Measurements from ENCODE around the gene VASH2. TPM values are rescaled to one million over a fixed set of nuclear protein-coding genes. Genes with fewer than 3 reads are reported as not detected.
"Not testable (repeated sequence)": the region's sequence is repeated elsewhere in the genome, so short reads cannot be mapped to it uniquely, and the experiment has no call there.

VASH2 gene
- total RNA-seq, 4 donors from 2014 or later, result 0.85 to 1.7 (median 1.1) TPM; not detected in 1

GRCh38 chr1:212909652-212910063 lies 40.7 kb upstream of the VASH2 start:
- Histone ChIP-seq H3K27me3 (no peaks in the 10 kb centered on the region), H3K4me1 (no peaks in the 10 kb centered on the region), H3K4me3 (no peak overlapping the region), H3K27ac (no peak overlapping the region), H3K9me3 (no peaks in the 10 kb centered on the region), H3K36me3 (no peaks in the 10 kb centered on the region)
- DNase-seq, result no peak
- TF ChIP-seq CTCF (IDR thresholded peaks at IDR 0.05) (no peak), POLR2A (IDR thresholded peaks at IDR 0.05) (no peak)

DNA sequence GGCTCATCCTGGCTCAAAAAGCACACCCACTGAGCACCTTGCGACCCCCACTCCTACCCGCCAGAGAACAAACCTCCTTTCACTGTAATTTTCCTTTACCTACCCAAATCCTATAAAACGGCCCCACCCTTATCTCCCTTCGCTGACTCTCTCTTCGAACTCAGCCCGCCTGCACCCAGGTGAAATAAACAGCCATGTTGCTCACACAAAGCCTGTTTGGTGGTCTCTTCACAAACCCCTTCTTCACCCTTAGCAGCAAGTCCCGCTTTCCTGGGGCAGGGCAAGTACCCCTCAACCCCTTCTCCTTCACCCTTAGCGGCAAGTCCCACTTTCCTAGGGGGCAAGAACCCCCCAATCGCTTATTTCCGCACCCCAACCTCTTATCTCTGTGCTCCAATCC lies 40.1 kb upstream of the VASH2 start:
- not testable (repeated sequence) for H3K36me3 ChIP-seq, H3K27me3 ChIP-seq, H3K4me1 ChIP-seq, DNase-seq, H3K9me3 ChIP-seq, H3K27ac ChIP-seq, H3K4me3 ChIP-seq

- H3K4me1 ChIP-seq, H3K9me3 ChIP-seq, H3K4me3 ChIP-seq, H3K27me3 ChIP-seq, H3K27ac ChIP-seq, DNase-seq, H3K36me3 ChIP-seq: not testable (repeated sequence)
These were observed 36.7 kb upstream of the VASH2 start for GRCh38 chr1:212913638-212914037.

- H3K27me3 ChIP-seq, H3K9me3 ChIP-seq, H3K4me3 ChIP-seq, DNase-seq, H3K4me1 ChIP-seq, H3K36me3 ChIP-seq, H3K27ac ChIP-seq: not testable (repeated sequence)
These were observed 36.2 kb upstream of the VASH2 start for GRCh38 chr1:212914110-212914509.

DNA sequence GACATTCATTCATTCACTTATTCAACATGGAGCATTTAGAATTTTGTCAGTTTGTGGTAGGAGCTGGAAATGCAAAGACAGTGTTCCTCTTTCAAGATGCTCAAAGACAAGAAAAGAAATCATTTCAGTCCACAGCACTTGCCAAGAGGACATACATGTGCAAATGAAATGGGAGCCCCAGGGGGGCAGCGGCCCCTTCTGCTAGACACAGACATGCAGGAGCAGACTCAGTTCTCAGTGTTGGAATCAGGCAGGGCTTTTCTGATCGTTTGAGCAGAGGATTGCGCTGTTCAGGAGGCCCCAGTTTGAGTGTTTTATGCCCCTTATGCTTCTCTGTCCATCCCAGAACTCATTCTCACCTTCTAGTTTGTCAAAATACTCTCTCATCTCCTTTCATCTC lies 35.6 kb upstream of the VASH2 start:
- TF ChIP-seq POLR2A (IDR thresholded peaks at IDR 0.05) (no peak), CTCF (IDR thresholded peaks at IDR 0.05) (no peak)
- H3K27ac ChIP-seq, result no peak overlapping the region
- no peak for DNase-seq
- no peaks in the 10 kb centered on the region for H3K9me3 ChIP-seq
- no peaks in the 10 kb centered on the region for H3K27me3 ChIP-seq
- no peaks in the 10 kb centered on the region for H3K36me3 ChIP-seq
- no peaks in the 10 kb centered on the region for H3K4me1 ChIP-seq
- H3K4me3 ChIP-seq, result no peak overlapping the region

GRCh38 chr1:212915245-212916091 lies 34.9 kb upstream of the VASH2 start:
- Histone ChIP-seq H3K4me3 (no peak overlapping the region), H3K9me3 (no peaks in the 10 kb centered on the region), H3K27ac (no peak overlapping the region), H3K27me3 (no peaks in the 10 kb centered on the region), H3K36me3 (no peaks in the 10 kb centered on the region), H3K4me1 (no peaks in the 10 kb centered on the region)
- TF ChIP-seq POLR2A (IDR thresholded peaks at IDR 0.05), result no peak
- peak in 4 of 6 experiments; percentile 9 to 37 (median 33) for TF ChIP-seq CTCF (IDR thresholded peaks at IDR 0.05)
- no peak for DNase-seq

DNA sequence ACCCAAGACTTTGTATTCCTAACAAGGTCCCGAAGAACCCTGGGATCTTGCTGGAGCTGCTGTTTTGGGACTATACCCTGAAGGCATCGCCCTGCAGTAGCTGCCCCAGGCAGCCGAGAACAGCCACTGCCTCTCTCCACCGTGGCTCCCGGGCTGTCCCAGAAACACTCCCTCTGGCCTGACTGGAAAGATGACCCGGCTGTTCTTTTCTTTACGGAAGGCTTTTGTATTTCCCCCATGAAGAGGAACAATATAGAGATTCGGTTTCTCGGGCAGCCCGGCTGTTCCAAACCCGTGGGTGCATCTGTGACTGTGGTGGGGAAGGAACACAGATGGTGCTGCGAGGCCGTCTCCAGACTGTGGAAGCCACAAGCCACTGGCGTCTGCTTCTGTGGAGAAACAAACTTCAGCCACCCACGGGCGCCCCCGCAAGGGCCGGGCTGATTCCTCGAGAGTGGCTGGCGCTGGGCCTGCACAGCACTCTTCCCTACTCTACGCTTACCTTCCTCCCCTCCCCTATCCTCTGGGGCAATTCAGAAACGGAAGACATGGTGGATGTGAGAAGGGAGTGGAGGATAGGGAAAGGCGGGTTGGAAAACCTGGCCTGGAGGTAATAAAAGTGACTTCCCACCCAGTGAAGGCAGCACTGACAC lies 33.7 kb upstream of the VASH2 start:
- no peak for TF ChIP-seq CTCF (IDR thresholded peaks at IDR 0.05)
- TF ChIP-seq POLR2A (IDR thresholded peaks at IDR 0.05), result no peak
- no peaks in the 10 kb centered on the region for H3K9me3 ChIP-seq
- no peak overlapping the region for H3K27ac ChIP-seq
- H3K4me1 ChIP-seq, result no peaks in the 10 kb centered on the region
- no peaks in the 10 kb centered on the region for H3K27me3 ChIP-seq
- H3K4me3 ChIP-seq, result no peak overlapping the region
- no peaks in the 10 kb centered on the region for H3K36me3 ChIP-seq
- DNase-seq, result peak in 1 of 3 donors; percentile 57

Data from Peyer's patch (tissue), 4 donors.